Caco-2 (cell line): ENCODE measurements around the gene GDA. TPM values are rescaled to one million over a fixed set of nuclear protein-coding genes. Genes with fewer than 3 reads are reported as not detected.

Source experiments
- BruUV-seq: library from RNA; stranded (reverse); fragments of 400-500 nt; replicated peaks from 2 replicates; lab custom pipeline; 2021; lab: Mats Ljungman, UMichigan
- CTCF ChIA-PET: fragments of 300-600 bp; sonication (Branson Sonifier 250); formaldehyde crosslinking; loops from one replicate; lab custom pipeline; 2022; ENCODE audit warnings: antibody characterized with exemption; lab: Charles Lee
- POLR2A ChIA-PET: fragments of 300-600 bp; sonication (Branson Sonifier 250); formaldehyde crosslinking; loops from one replicate; lab custom pipeline; 2022; ENCODE audit warnings: antibody characterized with exemption; lab: Charles Lee
- DNase-seq, 2 experiments: peaks; one replicate each; pipeline versions ENCODE4 v3.0.0 to v3.0.0-alpha.2; 2020 to 2022
- H3K27me3 ChIP-seq: replicated peaks from 2 replicates; pipeline ENCODE4 v1.6.0; 2011; ENCODE audit warnings: low read length; ENCODE audit not compliant: control insufficient read depth, insufficient read depth
- H3K36me3 ChIP-seq: 2 replicates; pipeline ENCODE4 v1.5.1; 2011; ENCODE audit warnings: low read length; ENCODE audit not compliant: control insufficient read depth, insufficient read depth
- H3K4me1 ChIP-seq: fragments of 250-450 bp; sonication (Bioruptor Pico); 2 replicates; pipeline ENCODE4 v1.5.1; 2020; ENCODE audit warnings: mild to moderate bottlenecking
- H3K4me3 ChIP-seq: 2 replicates; pipeline ENCODE4 v1.5.1; 2011; ENCODE audit warnings: low read depth, mild to moderate bottlenecking, control low read depth, low read length
- H3K9me3 ChIP-seq: fragments of 250-450 bp; sonication (Bioruptor Pico); 2 replicates; pipeline ENCODE4 v1.5.1; 2020; ENCODE audit warnings: mild to moderate bottlenecking, moderate library complexity
- H3K27ac Mint-ChIP-seq: one replicate; pipeline ENCODE4 v1.8.0; 2022; ENCODE audit warnings: mixed read lengths; ENCODE audit not compliant: unreplicated experiment
- H3K27me3 Mint-ChIP-seq: one replicate; pipeline ENCODE4 v1.8.0; 2022; ENCODE audit warnings: mixed read lengths; ENCODE audit not compliant: insufficient read depth, unreplicated experiment
- H3K36me3 Mint-ChIP-seq: one replicate; pipeline ENCODE4 v1.8.0; 2022; ENCODE audit warnings: mild to moderate bottlenecking, mixed read lengths; ENCODE audit not compliant: insufficient read depth, unreplicated experiment
- H3K4me1 Mint-ChIP-seq: one replicate; pipeline ENCODE4 v1.8.0; 2022; ENCODE audit warnings: low read depth, mixed read lengths; ENCODE audit not compliant: unreplicated experiment
- H3K4me3 Mint-ChIP-seq: one replicate; pipeline ENCODE4 v1.8.0; 2022; ENCODE audit warnings: mild to moderate bottlenecking, moderate library complexity, mixed read lengths; ENCODE audit not compliant: unreplicated experiment
- H3K9me3 Mint-ChIP-seq: one replicate; pipeline ENCODE4 v1.8.0; 2022; ENCODE audit warnings: mixed read lengths; ENCODE audit not compliant: unreplicated experiment
- CTCF ChIP-seq, 2 experiments: fragments of 200-600 bp in 1 of 2; IDR thresholded peaks; 1 replicate in 1 of 2; 2 replicates in 1 of 2; pipeline versions ENCODE4 v1.5.1 to v1.8.0; 2011 to 2022; ENCODE audit warnings: antibody characterized with exemption in 1 of 2, control low read depth in 1 of 2, inconsistent platforms in 1 of 2, low read depth in 1 of 2, low read length in 1 of 2, mild to moderate bottlenecking in 1 of 2, moderate library complexity in 1 of 2; ENCODE audit not compliant: insufficient read depth in 1 of 2, severe bottlenecking in 1 of 2, unreplicated experiment in 1 of 2
- intact Hi-C: fragments of 100-400 bp; cut with micrococcal nuclease; formaldehyde crosslinking; loops from one replicate; pipeline ENCODE4 v1.10.0; 2022; ENCODE audit not compliant: unreplicated experiment
- total RNA-seq: library from RNA; stranded (reverse); gene quantifications from 2 replicates; pipeline ENCODE4 v1.2.3, GENCODE V29; 2022

Gene GDA
- total RNA-seq, 1 experiment from 2014 or later = 3.1 TPM

DNA sequence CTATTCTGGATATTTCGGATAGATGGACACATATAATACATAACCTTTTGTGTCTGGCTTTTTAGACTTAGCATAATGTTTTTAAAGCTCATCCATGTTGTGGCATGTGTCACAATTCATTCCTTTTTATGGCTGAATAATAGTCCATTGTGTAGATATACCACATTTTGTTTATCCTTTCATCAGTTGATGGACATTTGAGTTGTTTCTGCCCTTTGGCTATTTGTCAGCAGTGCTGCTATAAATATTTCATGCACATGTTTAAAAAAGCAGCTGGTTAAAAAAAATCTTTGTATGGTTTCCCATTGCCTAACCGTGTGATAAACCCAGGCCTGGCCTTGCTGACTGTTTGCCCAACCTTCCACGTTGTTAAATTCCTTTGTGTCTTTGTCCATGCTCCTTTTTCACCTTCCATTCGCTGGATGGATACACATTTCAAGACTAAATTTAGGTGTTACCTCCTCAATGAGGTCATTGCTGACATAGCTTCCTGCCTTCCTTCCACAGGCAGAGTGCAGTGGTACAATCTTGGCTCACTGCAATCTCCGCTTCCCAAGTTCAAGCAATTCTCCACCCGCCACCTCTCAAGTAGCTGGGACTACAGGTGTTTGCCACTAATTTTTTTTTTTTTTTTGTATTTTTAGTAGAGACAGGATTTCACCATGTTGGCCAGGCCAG lies 11.3 kb downstream of the GDA start:
- Histone ChIP-seq H3K4me1 (0 out of 2 replicates have a peak, but pooled peaks cover under 1% of the 10 kb centered on the region), H3K36me3 (no peaks in the 10 kb centered on the region), H3K27me3 (no peaks in the 10 kb centered on the region), H3K9me3 (no peaks in the 10 kb centered on the region), H3K4me3 (no peak overlapping the region)
- H3K27me3 Mint-ChIP-seq = no peaks in the 10 kb centered on the region
- peaks cover 8% of the 10 kb centered on the region for H3K4me1 Mint-ChIP-seq
- DNase-seq = no peak
- H3K36me3 Mint-ChIP-seq = peaks cover 6% of the 10 kb centered on the region
- ChIA-PET CTCF (no interaction called here), POLR2A (no interaction called here)
- intact Hi-C loops = no loop called here
- peaks cover 5% of the 10 kb centered on the region for H3K9me3 Mint-ChIP-seq
- no peak overlapping the region for H3K4me3 Mint-ChIP-seq
- H3K27ac Mint-ChIP-seq = no peak overlapping the region
- BruUV-seq = no TSS peak
- no peak for TF ChIP-seq CTCF (IDR thresholded peaks at IDR 0.05; ENCODE audit: insufficient read depth in 1 of 2, low read depth in 1 of 2, low read length in 1 of 2, severe bottlenecking in 1 of 2, unreplicated experiment in 1 of 2)

DNA sequence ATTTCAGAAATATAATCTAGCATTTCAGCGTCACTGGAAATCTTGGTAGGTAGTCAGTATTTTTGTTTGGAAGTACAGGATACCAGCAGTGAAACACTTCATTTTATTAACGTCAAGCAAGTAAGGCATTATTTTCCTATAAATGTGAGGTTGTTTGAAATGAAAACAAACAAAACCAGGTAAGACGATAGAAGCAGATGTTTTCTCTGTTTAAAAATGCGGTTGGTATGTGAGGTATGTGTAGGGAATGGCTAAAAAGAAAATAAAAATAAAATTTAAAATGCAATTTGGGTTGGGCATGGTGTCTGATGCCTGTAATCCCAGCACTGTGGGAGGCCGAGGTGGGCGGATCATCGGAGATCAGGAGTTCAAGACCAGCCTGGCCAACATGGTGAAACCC lies 16.1 kb downstream of the GDA start:
- Histone ChIP-seq H3K9me3 (no peaks in the 10 kb centered on the region), H3K4me1 (no peaks in the 10 kb centered on the region), H3K27me3 (no peaks in the 10 kb centered on the region), H3K36me3 (no peaks in the 10 kb centered on the region), H3K4me3 (no peak overlapping the region)
- H3K27ac Mint-ChIP-seq = no peak overlapping the region
- no TSS peak for BruUV-seq
- DNase-seq = no peak
- no peak overlapping the region for H3K4me3 Mint-ChIP-seq
- peaks cover 5% of the 10 kb centered on the region for H3K36me3 Mint-ChIP-seq
- TF ChIP-seq CTCF (IDR thresholded peaks at IDR 0.05; ENCODE audit: insufficient read depth in 1 of 2, low read depth in 1 of 2, low read length in 1 of 2, severe bottlenecking in 1 of 2, unreplicated experiment in 1 of 2) = no peak
- POLR2A ChIA-PET = interaction anchor here (0.7 kb wide), 1 partner anchor 15 kb away, joined by 4 read pairs; no protein-coding TSS in a partner anchor
- CTCF ChIA-PET = no interaction called here
- H3K9me3 Mint-ChIP-seq = no peaks in the 10 kb centered on the region
- no peaks in the 10 kb centered on the region for H3K27me3 Mint-ChIP-seq
- peaks cover 8% of the 10 kb centered on the region for H3K4me1 Mint-ChIP-seq
- intact Hi-C loops = no loop called here

DNA sequence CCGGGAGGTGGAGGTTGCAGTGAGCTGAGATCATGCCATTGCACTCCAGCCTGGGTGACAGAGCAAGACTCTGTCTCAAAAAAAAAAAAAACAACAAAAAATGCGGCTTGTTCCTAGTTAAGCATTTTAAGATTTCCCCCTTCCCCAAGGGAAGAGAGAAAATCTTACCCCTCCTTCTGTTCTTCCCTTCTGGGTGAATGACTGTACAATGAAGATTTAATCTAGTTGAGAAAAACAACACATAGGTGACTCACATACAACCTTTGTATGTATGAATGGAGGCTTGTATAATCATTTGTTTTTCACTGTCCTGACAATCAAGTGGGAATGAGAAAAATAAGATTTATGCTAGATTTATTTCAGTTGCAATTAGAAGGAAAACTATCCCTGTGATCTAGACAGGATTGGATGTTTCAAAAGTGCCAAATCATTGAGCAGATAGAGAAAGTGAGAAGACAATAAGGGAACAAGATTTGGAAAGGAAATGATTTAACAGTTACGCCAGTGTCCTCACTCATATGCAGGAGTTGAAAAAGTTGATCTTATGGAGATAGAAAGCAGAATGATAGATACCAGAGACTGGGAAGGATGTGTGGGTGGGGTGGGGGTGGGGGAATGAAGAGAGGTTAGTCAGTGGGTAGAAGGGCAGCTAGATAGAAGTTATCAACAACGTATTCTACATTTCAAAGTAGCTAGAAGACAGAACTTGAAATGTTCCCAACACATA lies 16.7 kb downstream of the GDA start:
- no peak overlapping the region for H3K4me3 Mint-ChIP-seq
- no TSS peak for BruUV-seq
- Histone ChIP-seq H3K4me1 (no peaks in the 10 kb centered on the region), H3K27me3 (no peaks in the 10 kb centered on the region), H3K9me3 (no peaks in the 10 kb centered on the region), H3K4me3 (no peak overlapping the region), H3K36me3 (no peaks in the 10 kb centered on the region)
- peaks cover 8% of the 10 kb centered on the region for H3K4me1 Mint-ChIP-seq
- no peak for TF ChIP-seq CTCF (IDR thresholded peaks at IDR 0.05; ENCODE audit: insufficient read depth in 1 of 2, low read depth in 1 of 2, low read length in 1 of 2, severe bottlenecking in 1 of 2, unreplicated experiment in 1 of 2)
- no peak overlapping the region for H3K27ac Mint-ChIP-seq
- ChIA-PET CTCF (no interaction called here), POLR2A (interaction anchor here (0.7 kb wide), 1 partner anchor 15 kb away, joined by 4 read pairs; no protein-coding TSS in a partner anchor)
- H3K27me3 Mint-ChIP-seq = no peaks in the 10 kb centered on the region
- DNase-seq = no peak
- peaks cover 5% of the 10 kb centered on the region for H3K36me3 Mint-ChIP-seq
- intact Hi-C loops = no loop called here
- H3K9me3 Mint-ChIP-seq = no peaks in the 10 kb centered on the region
